Measurements from ENCODE around the gene KIAA1328. TPM values are rescaled to one million over a fixed set of nuclear protein-coding genes. Genes with fewer than 3 reads are reported as not detected.

KIAA1328 gene
- polyA plus RNA-seq, 3 donors from 2014 or later = 9.4 to 11.8 (median 10.2) TPM

- Mint-ChIP-seq H3K27me3 (ENCODE audit: low read depth in 3 of 3) (peaks cover 4 to 13% (median 8%) of the 10 kb centered on the region in 3 donors), H3K9me3 (peaks cover 0 to 7% (median 0%) of the 10 kb centered on the region in 6 donors), H3K36me3 (no peaks in the 10 kb centered on the region), H3K4me1 (peaks cover 0 to 2% of the 10 kb centered on the region in 2 donors), H3K4me3 (no peak overlapping the region), H3K27ac (no peak overlapping the region)
- DNase-seq = no peak
Measured at GRCh38 chr18:37274309-37275236, 445.6 kb downstream of the KIAA1328 start.

- H3K4me3 Mint-ChIP-seq = no peak overlapping the region
- no peak for DNase-seq
- peaks cover 4 to 13% (median 8%) of the 10 kb centered on the region in 3 donors for H3K27me3 Mint-ChIP-seq (ENCODE audit: low read depth in 3 of 3)
- H3K36me3 Mint-ChIP-seq = no peaks in the 10 kb centered on the region
- peaks cover 0 to 7% (median 0%) of the 10 kb centered on the region in 6 donors for H3K9me3 Mint-ChIP-seq
- no peak overlapping the region for H3K27ac Mint-ChIP-seq
- H3K4me1 Mint-ChIP-seq = peaks cover 0 to 2% of the 10 kb centered on the region in 2 donors
Measured at GRCh38 chr18:37275237-37275741, 446.4 kb downstream of the KIAA1328 start.

DNA sequence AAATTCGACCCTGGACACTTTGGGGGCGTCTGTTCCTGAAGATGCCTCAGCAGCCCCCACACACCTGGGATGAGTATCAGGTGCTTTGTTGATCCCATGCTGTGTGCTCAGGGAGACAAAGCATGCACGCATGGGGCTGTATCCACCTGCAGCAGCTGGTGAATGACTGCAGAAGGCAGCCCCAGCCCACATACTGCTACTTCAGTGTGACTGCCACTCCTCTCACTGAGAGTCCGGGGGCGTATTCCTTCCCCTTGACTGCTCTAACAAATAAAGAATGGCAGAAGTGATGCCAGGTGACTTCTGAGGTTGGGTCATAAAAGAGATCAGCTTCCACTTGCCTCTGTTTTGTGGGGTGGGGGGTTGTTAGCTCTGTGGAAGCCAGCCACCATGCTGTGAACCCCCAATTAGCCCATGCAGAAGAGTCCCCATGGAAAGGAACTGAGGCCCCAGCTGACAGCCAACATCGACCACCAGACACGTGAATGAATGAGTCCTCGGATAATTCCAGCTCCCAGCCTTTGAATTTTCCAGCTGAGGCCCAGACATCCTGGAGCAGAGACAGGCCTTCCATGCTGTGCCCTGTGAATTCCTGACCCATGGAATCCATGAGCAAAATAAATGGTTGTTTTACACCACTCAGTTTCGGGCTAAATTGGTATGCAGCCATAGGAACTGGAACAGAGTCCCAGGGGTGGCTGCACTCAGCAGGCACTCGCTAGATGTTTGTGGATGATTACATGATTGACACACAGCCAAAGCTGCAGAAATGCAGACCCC lies 447.4 kb downstream of the KIAA1328 start:
- H3K36me3 Mint-ChIP-seq = no peaks in the 10 kb centered on the region
- DNase-seq = no peak
- H3K9me3 Mint-ChIP-seq = peaks cover 0 to 8% (median 0%) of the 10 kb centered on the region in 6 donors
- H3K4me1 Mint-ChIP-seq = peaks cover 0 to 2% of the 10 kb centered on the region in 2 donors
- no peak overlapping the region for H3K27ac Mint-ChIP-seq
- no peak overlapping the region for H3K4me3 Mint-ChIP-seq
- peaks cover 4 to 13% (median 8%) of the 10 kb centered on the region in 3 donors for H3K27me3 Mint-ChIP-seq (ENCODE audit: low read depth in 3 of 3)

- peaks cover 0 to 9% (median 0%) of the 10 kb centered on the region in 6 donors for H3K9me3 Mint-ChIP-seq
- H3K27me3 Mint-ChIP-seq (ENCODE audit: low read depth in 3 of 3) = peaks cover 2 to 16% (median 8%) of the 10 kb centered on the region in 3 donors
- H3K4me3 Mint-ChIP-seq = no peak overlapping the region
Measured at GRCh38 chr18:37277804-37278203, 448.9 kb downstream of the KIAA1328 start.

More at GRCh38 chr18:37277804-37278203, 448.9 kb downstream of the KIAA1328 start:
- Mint-ChIP-seq H3K36me3 (no peaks in the 10 kb centered on the region), H3K27ac (no peak overlapping the region), H3K4me1 (peaks cover 0 to 2% of the 10 kb centered on the region in 2 donors)
- no peak for DNase-seq

Other genes with a start within 250 kb of the KIAA1328 start
- gene TPGS2, start 125 bp upstream of the KIAA1328 start, polyA plus RNA-seq = 10 to 100 TPM; 62.9 to 79.3 (median 66.1) TPM